ENCODE data around the gene THAP7. TPM values are rescaled to one million over a fixed set of nuclear protein-coding genes. Genes with fewer than 3 reads are reported as not detected.

THAP7 gene
- total and polyA plus RNA-seq, 9 of the 15 experiments (the other 6 are each of a cell fraction or from before 2014, with no cell fraction given): 7.9 to 263 (median 84.1) TPM

- TF ChIP-seq POLR3A (IDR thresholded peaks at IDR 0.05; ENCODE audit: borderline replicate concordance, extremely low read depth, insufficient read depth, insufficient read length) (no peak), TRIM24 (IDR thresholded peaks at IDR 0.05) (peak in 1 of 2 experiments; percentile 41; a peak in 1 of 4 replicates), POU5F1 (IDR thresholded peaks at IDR 0.05; ENCODE audit: borderline replicate concordance, low read depth, low read length, partially characterized antibody) (no peak), E2F3 (CRISPR knock-in tag; IDR thresholded peaks at IDR 0.05) (0 out of 2 replicates have a peak, but pooled peaks have one; percentile 14), CBFA2T2 (conservative IDR thresholded peaks at IDR 0.05) (no peak), CHD4 (IDR thresholded peaks at IDR 0.05; ENCODE audit: insufficient read depth, insufficient replicate concordance, low read depth, low read length, poor library complexity, severe bottlenecking) (no peak), ZBTB17 (CRISPR knock-in tag; IDR thresholded peaks at IDR 0.05) (no peak), PHTF2 (CRISPR knock-in tag; IDR thresholded peaks at IDR 0.05) (peak; percentile 12; the same call in 1 of the 2 replicates), RBM39 (optimal IDR thresholded peaks at IDR 0.05; ENCODE audit: low read depth, low read length) (no peak), MLLT1 (IDR thresholded peaks at IDR 0.05) (peak; percentile 35 to 64; a peak in 2 of 4 replicates), MYBL2 (IDR thresholded peaks at IDR 0.05; ENCODE audit: low read depth) (no peak), MYBL2 (CRISPR knock-in tag; IDR thresholded peaks at IDR 0.05; ENCODE audit: borderline replicate concordance) (0 out of 2 replicates have a peak, but pooled peaks have one; percentile 44), CAMTA2 (CRISPR knock-in tag; conservative IDR thresholded peaks at IDR 0.05) (no peak), SMAD1 (IDR thresholded peaks at IDR 0.05; ENCODE audit: low read depth, low read length, partially characterized antibody) (peak; percentile 20), NR2C2 (CRISPR knock-in tag; IDR thresholded peaks at IDR 0.05) (no peak), NR2C2 (tag; IDR thresholded peaks at IDR 0.05) (no peak), ZZZ3 (IDR thresholded peaks at IDR 0.05) (no peak), TCF7L2 (IDR thresholded peaks at IDR 0.05; ENCODE audit: low read depth, low read length) (no peak), ZNF445 (CRISPR knock-in tag; IDR thresholded peaks at IDR 0.05; ENCODE audit: low read depth) (0 out of 2 replicates have a peak, but pooled peaks have one; percentile 11), CBFA2T3 (IDR thresholded peaks at IDR 0.05) (no peak), ELF2 (CRISPR knock-in tag; IDR thresholded peaks at IDR 0.05) (no peak), CREB1 (IDR thresholded peaks at IDR 0.05) (no peak), CREB1 (CRISPR knock-in tag; IDR thresholded peaks at IDR 0.05) (no peak), SIX5 (IDR thresholded peaks at IDR 0.05; ENCODE audit: borderline replicate concordance in 1 of 2, insufficient read depth in 1 of 2, low read depth in 1 of 2, low read length in 2 of 2) (no peak), ZNF764 (CRISPR knock-in tag; IDR thresholded peaks at IDR 0.05; ENCODE audit: low read depth) (no peak), NFIX (CRISPR knock-in tag; IDR thresholded peaks at IDR 0.05; ENCODE audit: low read depth) (peak; percentile 88), ZNF41 (CRISPR knock-in tag; conservative IDR thresholded peaks at IDR 0.05) (no peak)
- TF ChIP-seq, protein P1, sequence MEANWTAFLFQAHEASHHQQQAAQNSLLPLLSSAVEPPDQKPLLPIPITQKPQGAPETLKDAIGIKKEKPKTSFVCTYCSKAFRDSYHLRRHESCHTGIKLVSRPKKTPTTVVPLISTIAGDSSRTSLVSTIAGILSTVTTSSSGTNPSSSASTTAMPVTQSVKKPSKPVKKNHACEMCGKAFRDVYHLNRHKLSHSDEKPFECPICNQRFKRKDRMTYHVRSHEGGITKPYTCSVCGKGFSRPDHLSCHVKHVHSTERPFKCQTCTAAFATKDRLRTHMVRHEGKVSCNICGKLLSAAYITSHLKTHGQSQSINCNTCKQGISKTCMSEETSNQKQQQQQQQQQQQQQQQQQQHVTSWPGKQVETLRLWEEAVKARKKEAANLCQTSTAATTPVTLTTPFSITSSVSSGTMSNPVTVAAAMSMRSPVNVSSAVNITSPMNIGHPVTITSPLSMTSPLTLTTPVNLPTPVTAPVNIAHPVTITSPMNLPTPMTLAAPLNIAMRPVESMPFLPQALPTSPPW (CRISPR knock-in tag; IDR thresholded peaks at IDR 0.05): no peak
Measured at GRCh38 chr22:20959578-20960461, 42.1 kb downstream of the THAP7 start (continued).
